GM21528 (cell line): ENCODE results near the gene PRKAG2.

ENCODE experiments used
- ATAC-seq: cut with Tn5 transposase; IDR thresholded peaks from one replicate; pipeline ENCODE4 v1.9.1; 2021; ENCODE audit warnings: mild to moderate bottlenecking, moderate library complexity; ENCODE audit not compliant: unreplicated experiment, low FRiP score

Gene PRKAG2

DNA sequence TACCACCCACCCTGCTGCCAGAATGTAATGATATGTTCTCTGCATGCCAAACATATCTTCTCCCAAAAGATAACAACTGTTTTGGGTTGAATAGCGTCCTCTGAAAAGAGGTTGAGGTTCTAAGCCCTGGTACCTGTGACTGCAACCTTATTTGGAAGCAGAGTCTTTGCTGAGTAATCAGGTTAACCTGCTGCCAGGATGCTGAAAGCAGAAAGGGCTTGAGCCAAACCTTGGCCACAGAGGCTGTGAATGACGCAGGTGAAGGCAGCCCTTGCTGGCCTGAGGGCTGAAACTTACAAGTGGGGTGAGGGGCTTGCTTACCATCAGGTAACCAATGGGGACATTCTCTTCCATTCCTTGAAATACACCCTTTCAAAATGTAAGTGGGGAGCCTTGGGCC lies 205.4 kb downstream of the PRKAG2 start:
- no peak for ATAC-seq

GRCh38 chr7:151669762-151670161 lies 207.2 kb downstream of the PRKAG2 start:
- ATAC-seq, result no peak

DNA sequence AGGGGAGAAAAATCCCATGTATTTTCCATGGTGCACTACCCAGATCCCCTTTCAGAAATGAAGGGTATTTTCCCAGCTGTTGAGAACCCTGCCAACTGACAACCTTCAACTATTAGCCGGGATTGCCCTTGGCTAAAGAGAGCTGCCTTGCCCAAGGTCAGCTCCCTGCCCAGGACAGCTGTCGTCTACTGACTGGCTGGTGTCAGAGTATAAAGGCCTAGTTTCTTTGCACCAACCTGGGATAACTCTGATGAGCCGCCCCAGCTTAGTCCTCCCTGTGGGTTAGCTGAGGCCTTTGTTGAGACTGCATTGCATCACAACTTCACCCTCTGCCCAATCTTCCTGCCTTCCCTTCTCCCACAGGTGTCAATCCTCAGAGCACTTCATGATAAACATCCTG lies 210.0 kb downstream of the PRKAG2 start:
- no peak for ATAC-seq

GRCh38 chr7:151665368-151665767 lies 211.5 kb downstream of the PRKAG2 start:
- ATAC-seq, result no peak

DNA sequence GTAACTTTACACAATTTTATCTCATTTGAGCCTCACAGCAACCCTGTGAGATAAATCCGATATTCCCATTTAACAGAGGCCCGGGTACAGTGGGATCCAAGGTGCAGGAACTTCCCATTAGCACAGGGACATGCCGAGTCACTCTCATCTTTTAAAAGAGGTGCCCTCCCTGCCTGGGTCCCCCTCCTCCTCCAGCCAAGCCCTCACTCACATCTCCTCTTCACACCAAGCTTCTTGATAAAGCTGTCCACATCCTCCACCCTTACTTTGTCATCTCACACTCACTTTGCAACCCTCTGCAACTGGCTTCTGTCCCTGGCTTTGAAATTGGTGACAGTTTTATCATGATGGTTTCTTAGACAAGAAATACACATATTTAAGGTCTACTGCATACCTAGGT lies 212.6 kb downstream of the PRKAG2 start:
- ATAC-seq, result no peak

DNA sequence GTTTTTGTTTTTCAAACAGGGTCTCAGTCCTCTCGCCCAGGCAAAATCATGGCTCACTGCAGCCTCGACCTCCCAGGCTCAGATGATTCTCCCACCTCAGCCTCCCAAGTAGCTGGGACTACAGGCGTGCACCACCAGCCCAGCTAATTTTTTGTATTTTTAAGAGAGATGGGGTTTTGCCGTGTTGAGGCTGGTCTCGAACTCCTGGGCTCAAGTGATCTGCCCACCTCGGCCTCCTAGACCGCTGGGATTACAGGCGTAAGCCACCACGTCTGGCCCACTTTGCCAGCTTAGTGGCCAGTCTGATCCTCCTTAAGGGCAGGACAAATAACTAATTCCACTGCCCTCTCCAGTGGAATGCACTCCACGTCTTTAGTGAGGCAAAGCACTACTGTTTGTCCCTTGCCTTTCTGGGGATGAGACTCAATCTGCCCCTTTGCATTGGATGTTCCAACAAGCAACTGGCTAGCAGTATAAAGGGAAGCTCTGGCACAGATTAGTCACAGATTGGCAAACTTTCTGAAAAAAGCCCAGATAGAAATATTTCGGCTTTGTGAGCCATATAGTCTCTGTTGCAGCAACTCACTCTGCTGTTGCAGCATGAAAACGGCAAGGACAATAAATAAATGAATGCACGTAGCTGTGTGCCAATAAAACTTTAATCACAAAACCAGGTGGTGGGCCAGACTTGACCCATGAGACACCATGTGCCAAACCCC lies 213.4 kb downstream of the PRKAG2 start:
- ATAC-seq, result no peak

DNA sequence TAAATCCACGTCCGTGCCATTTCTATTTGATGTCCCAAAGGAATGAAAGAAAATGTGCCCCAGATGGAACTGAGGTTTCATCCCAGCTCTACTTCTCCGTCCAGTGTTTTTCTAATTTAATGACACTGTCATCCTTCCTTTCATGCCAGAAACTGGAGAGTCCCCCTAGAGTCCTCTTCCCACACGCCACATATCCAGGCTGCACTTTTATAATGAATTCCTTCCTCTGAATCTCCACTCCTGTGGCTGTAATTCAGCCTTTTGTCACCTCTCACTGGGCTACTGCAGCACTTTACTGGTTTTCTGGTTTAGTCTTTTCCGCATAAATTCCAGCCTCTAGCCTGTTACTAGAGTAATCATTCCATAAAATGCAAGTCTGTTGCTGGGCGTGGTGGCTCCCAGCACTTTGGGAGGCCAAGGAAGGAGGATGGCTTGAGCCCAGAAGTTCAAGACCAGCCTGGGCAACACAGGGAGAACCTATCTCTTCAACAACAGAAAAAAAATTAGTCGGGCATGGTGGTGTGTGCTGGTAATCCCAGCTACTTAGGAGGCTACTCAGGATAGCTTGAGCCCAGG lies 214.6 kb downstream of the PRKAG2 start:
- ATAC-seq, result no peak

DNA sequence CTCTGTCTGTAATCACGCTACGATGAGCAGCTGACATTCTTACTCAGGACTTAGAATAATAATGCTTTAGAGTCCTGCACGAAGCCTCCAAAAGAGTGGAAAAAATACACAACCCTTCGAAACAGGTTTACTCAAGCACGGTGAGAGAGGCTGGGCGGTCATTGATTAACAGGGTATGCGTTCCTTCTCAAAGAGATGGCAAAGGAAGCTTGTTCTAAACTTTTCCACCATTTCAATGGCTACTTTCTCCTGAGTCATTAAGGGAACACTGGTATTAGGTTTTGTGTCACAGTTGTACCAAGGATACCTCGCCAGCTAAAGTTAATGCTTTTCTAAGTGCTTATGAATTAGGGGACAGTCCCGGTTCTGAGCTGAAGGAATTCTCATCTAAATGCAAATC lies 215.3 kb downstream of the PRKAG2 start:
- no peak for ATAC-seq

- ATAC-seq, result no peak
These were observed 216.8 kb downstream of the PRKAG2 start for GRCh38 chr7:151660141-151660540.

- ATAC-seq, result no peak
These were observed 217.7 kb downstream of the PRKAG2 start for GRCh38 chr7:151659219-151659618.

DNA sequence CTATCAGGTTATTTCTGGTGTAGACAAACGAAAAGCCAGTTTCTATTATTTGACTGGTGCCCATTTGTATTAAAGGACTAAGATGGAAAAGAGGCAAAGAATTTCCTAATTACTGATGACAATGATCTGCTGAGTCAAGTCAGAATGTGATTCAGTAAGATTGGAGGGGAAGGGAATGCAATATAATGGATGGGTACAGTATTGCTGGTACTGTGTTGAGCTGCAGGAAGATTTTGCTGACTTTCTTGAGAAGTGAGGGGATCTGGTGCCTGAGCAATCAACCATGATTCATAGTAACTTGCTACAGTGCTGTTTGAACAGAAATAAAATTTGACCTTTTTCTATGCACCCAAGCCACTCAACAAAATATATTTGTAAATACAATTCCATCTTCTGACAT lies 218.1 kb downstream of the PRKAG2 start:
- no peak for ATAC-seq

- no peak for ATAC-seq
These were observed 219.7 kb downstream of the PRKAG2 start for GRCh38 chr7:151657173-151657572.

GRCh38 chr7:151655555-151655954 lies 221.4 kb downstream of the PRKAG2 start:
- ATAC-seq, result no peak

GRCh38 chr7:151652111-151652510 lies 224.8 kb downstream of the PRKAG2 start:
- ATAC-seq, result no peak

- ATAC-seq, result no peak
These were observed 226.8 kb downstream of the PRKAG2 start for GRCh38 chr7:151650161-151650560.

GRCh38 chr7:151648429-151648828 lies 228.5 kb downstream of the PRKAG2 start:
- ATAC-seq, result no peak

- no peak for ATAC-seq
These were observed 229.0 kb downstream of the PRKAG2 start for GRCh38 chr7:151647874-151648273.

GRCh38 chr7:151647006-151647405 lies 229.9 kb downstream of the PRKAG2 start:
- no peak for ATAC-seq

DNA sequence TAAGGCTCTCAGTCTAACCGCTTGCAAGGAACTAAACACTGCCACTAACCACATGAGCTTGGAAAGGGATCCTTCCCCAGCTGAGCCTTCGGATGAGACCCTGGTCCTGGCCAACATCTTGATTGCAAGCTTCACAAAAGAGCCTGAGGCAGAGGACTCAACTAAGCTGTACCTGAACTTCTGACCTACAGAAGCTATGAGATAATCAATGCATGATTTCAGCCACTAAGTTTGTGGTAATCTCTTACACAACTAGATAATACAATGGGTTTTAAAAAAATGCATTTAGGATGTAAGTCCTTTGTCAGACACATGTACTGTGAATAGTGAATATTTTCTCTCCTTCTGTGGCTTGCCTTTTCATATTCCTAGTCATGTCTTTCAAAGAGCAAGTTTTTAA lies 231.6 kb downstream of the PRKAG2 start:
- ATAC-seq, result no peak

DNA sequence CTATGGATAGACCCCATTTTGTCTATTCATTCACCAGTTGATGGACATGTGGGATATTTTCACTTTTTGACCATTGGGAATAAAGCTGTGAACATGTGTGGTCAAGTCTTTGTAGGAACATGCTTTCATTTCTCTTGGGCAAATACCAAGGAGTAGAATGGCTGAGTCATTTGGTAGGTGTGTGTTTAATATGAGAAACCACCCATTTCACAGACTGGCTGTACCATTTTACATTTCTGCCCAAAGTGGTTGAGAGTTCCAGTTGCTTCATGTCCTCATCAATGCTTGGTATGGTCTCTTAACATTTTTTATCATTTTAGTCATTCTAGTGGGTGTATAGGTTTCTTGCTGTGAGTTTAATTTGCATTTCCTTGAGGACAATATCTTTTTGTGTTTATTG lies 232.4 kb downstream of the PRKAG2 start:
- no peak for ATAC-seq

- no peak for ATAC-seq
These were observed 234.2 kb downstream of the PRKAG2 start for GRCh38 chr7:151642746-151643145.

DNA sequence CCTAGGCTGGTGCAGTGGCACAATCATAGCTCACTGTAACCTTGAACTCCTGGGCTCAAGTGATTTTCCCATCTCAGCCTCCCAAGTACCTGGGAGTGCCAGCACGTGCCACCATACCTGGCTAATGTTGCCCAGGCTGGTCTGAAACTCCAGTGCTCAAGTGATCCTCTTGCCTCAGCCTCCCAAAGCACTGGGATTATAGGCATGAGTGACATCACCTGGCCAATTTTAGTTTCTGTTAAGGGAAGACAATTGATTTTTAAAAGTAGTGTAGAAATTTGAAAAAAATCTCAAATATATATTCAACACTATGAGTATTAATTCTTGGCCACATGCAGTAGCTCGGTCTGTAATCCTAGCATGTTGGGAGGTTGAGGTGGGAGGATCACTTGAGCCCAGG lies 235.3 kb downstream of the PRKAG2 start:
- ATAC-seq, result no peak
